ENCODE results near the gene TUBA1B.

The TUBA1B gene

DNA sequence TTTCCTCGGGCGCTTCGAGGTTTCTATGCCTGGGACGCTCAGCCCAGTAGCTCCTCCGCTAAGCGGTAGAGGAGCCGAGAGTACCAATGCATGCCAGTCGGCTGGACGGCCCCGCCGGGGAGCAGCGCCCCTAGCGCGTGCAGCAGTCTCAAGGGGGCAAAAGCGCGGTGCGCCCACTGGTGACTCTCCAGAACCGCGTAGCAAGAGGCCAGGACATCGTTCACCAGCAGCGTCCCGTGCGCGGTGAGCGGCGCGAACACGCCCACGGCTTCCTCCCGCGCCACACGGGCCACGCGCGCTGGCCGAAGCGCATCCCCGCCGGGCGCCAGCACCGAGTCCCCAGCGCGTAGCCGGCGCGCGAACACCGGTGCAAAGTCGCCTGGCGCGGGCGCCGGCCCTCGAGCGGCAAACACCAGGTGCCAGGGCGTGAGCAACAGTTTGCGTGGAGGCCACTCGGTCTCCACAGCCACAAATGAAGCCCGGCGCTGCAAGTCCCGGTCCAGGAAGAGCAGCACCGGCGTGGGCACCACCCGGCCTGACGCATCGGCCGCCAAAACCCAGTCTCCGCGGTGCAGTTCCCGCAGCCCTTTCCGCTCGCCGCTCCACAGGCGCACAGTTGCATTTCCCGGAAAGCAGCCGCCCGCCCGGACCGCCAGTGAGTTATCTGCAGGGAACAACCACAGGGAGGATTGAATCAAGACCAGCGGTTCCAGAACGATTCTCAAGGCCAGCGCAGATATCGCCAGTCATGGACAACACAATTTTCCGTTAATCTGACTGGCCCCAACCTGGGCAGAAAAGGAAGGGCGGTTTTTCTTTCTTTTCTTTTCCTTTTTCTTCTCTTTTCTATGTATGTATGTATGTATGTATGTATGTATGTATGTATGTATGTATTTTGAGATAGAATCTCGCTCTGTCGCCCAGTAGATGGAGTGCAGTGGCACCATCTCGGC, 41.1 kb downstream of the TUBA1B start:
- DNase-seq = no peak

DNA sequence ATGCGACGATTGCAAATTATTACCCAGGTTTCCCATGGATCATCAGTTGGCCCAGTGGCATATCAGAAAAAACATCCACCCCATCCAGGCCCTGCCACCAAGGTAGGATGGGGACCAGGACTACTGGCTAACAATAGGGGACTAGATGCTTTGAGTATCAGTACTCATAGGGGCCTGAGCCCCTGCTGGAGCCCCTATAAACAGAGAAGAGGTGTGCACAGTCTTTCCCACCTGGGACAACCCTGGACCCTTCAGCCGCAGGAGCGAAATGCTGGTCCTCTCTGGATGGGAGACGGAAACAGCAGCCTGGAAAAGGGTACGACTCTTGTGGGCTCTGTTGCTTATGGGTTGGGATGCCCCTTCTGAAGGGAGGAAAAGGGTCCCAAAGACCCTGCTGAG, 42.3 kb downstream of the TUBA1B start:
- no peak for DNase-seq

DNA sequence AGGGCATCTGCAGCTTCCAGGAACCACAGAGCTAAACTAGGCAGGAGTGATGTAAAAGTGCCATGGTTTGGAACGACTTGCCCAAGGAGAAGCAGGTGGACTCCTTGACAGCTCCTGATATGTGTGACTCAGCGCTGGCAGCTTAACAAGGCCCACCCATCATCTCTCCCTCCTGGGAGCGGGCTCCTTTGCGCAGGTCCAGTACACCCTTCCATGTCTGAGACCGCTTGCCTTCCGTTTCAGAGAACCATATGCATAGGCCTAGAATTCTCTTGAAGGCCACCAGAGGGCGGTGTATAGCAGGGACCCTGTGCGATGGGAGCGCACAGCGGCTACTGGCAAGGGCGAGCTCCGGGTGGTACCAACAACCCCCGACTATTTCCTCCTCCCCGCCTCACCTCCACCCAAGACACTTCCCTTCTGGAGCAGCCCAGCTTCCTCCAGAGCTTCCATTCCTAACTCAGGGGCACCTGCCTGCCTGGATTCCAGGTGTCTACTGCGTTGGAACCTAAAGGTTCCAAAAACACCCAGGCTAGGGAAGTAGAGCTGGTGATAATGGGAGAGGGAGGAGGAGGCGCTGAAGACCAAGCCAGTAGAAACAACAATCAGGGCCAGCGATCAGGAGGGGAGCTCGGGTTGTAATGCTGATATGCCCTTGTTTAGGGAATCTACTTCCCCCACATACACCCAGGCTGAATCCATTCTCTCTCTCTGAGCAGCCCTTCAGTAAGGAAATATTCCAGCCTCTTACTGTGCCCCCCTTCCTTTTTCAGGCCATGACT, 42.9 kb downstream of the TUBA1B start:
- DNase-seq = peak; percentile 53

DNA sequence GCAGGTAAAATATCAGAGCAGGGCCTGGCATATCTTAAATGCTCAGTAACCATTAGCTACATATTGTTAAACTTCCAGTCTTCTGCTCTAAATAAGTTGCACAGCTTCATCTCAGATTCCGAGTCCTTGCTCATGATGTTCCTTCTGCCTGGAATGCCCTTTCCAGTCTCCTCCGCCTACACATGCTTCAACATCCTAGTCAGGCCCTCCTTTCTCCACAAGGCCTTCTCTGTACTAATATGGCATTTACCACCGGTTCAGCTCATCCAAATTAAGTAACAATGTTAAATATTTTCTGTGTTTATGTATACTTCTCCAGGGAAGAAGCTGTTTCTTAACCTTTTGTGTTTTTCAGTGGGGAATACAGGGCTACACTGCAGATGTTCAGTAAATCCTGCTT, 45.1 kb downstream of the TUBA1B start:
- DNase-seq = no peak

DNA sequence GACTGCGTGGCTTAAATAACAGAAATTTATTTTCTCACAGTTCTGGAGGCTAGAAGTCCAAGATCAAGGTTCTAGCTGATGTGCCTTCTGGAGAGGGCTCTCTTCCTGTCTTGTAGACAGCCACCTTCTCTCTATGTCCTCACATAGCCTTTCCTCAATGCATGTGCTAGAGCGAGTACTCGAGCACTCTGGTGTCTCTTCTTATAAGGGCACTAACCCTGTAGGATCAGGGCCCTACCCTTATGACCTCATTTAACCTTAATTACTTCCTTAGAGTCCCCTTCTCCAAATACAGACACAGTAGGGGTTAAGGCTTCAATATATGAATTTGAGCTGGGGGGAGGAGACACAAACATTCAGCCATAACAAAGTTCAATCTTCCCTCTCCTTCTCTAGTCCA, 46.8 kb downstream of the TUBA1B start:
- DNase-seq = no peak

DNA sequence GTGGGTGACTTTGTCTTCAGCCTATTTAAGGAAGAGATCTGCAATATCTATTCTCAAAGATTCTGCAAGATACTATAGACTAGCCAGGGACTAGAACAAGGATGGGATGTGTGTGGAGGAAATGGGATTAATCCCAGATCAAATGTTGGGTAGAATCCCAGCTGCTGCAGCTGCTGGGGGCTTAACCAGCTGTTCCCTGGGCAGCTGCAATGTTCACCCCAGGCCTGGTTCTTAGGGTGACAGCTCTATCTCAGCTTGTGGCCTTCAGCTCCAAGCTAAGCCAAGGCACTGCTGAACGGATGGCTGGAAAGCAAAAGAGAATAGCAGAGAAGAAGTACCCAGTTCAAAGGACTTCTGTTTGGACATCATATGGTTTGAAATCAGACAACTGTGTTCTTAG, 51.4 kb downstream of the TUBA1B start:
- DNase-seq = no peak
